IMR-90 (cell line): ENCODE results near the gene CLNK. TPM values are rescaled to one million over a fixed set of nuclear protein-coding genes. Genes with fewer than 3 reads are reported as not detected.
"Not testable (repeated sequence)": the region's sequence is repeated elsewhere in the genome, so short reads cannot be mapped to it uniquely, and the experiment has no call there.

Source experiments
- ATAC-seq: fragments of 200-7000 bp; cut with Tn5 transposase; 2 replicates; pipeline ENCODE4 v1.9.1; 2020; ENCODE audit warnings: low read depth, mild to moderate bottlenecking, moderate library complexity
- BruUV-seq: library from RNA; stranded (reverse); fragments of 400-500 nt; replicated peaks from 2 replicates; lab custom pipeline; 2021; lab: Mats Ljungman, UMichigan
- CTCF ChIA-PET: fragments of 300-600 bp; formaldehyde crosslinking; extraction: SDS; loops from one replicate; lab custom pipeline; 2021; ENCODE audit warnings: antibody characterized with exemption; lab: Yijun Ruan, JAX
- POLR2A ChIA-PET: fragments of 300-600 bp; sonication (Branson Sonifier 250); formaldehyde crosslinking; loops from one replicate; lab custom pipeline; 2022; ENCODE audit warnings: antibody characterized with exemption; ENCODE audit not compliant: unreplicated experiment; lab: Charles Lee
- DNase-seq: peaks from one replicate; pipeline ENCODE4 v3.0.0; 2013
- H2AFZ ChIP-seq: replicated peaks from 2 replicates; pipeline ENCODE3; 2013; ENCODE audit warnings: low read length, mild to moderate bottlenecking; ENCODE audit not compliant: poor library complexity
- H2AK5ac ChIP-seq: 2 replicates; pipeline ENCODE4 v1.6.1; 2013; ENCODE audit warnings: low read depth, low read length, inconsistent platforms
- H2AK9ac ChIP-seq: replicated peaks from 2 replicates; pipeline ENCODE3; 2013; ENCODE audit warnings: mild to moderate bottlenecking, low read depth, low read length, moderate library complexity; ENCODE audit not compliant: poor library complexity
- H2BK120ac ChIP-seq: 2 replicates; pipeline ENCODE4 v1.6.1; 2013; ENCODE audit warnings: low read depth, low read length, inconsistent platforms
- H2BK15ac ChIP-seq: 3 replicates; pipeline ENCODE4 v1.6.1; 2013; ENCODE audit warnings: low read depth, low read length, inconsistent platforms
- H2BK20ac ChIP-seq: 2 replicates; pipeline ENCODE4 v1.6.1; 2013; ENCODE audit warnings: low read depth, mild to moderate bottlenecking, inconsistent platforms, low read length, moderate library complexity
- H2BK5ac ChIP-seq: 2 replicates; pipeline ENCODE4 v1.6.1; 2013; ENCODE audit warnings: mild to moderate bottlenecking, low read depth, low read length, inconsistent platforms; ENCODE audit not compliant: poor library complexity, severe bottlenecking
- H3K14ac ChIP-seq: replicated peaks from 2 replicates; pipeline ENCODE4 v1.6.1; 2013; ENCODE audit warnings: low read depth, low read length, inconsistent platforms
- H3K18ac ChIP-seq: 2 replicates; pipeline ENCODE4 v1.6.1; 2013; ENCODE audit warnings: low read depth, low read length, control low read depth
- H3K23ac ChIP-seq: 2 replicates; pipeline ENCODE4 v1.6.1; 2013; ENCODE audit warnings: low read depth, low read length, inconsistent platforms
- H3K27ac ChIP-seq: 2 replicates; pipeline ENCODE4 v1.5.1; 2013; ENCODE audit warnings: mild to moderate bottlenecking, control low read depth, low read length; ENCODE audit not compliant: insufficient read depth
- H3K27me3 ChIP-seq: 2 replicates; pipeline ENCODE4 v1.6.1; 2013; ENCODE audit warnings: low read length; ENCODE audit not compliant: control insufficient read depth, insufficient read depth
- H3K36me3 ChIP-seq: 2 replicates; pipeline ENCODE4 v1.6.1; 2013; ENCODE audit warnings: low read length, mixed read lengths; ENCODE audit not compliant: control insufficient read depth, insufficient read depth
- H3K4ac ChIP-seq: 2 replicates; pipeline ENCODE4 v1.6.1; 2013; ENCODE audit warnings: low read depth, low read length, inconsistent platforms
- H3K4me1 ChIP-seq: 2 replicates; pipeline ENCODE4 v1.6.1; 2013; ENCODE audit warnings: low read length, mixed read lengths; ENCODE audit not compliant: control insufficient read depth, insufficient read depth
- H3K4me2 ChIP-seq: 2 replicates; pipeline ENCODE4 v1.6.1; 2013; ENCODE audit warnings: low read depth, mild to moderate bottlenecking, control low read depth, low read length, moderate library complexity
- H3K4me3 ChIP-seq: 2 replicates; pipeline ENCODE4 v1.5.1; 2013; ENCODE audit warnings: low read depth, mild to moderate bottlenecking, control low read depth, low read length, moderate library complexity; ENCODE audit not compliant: insufficient read depth
- H3K56ac ChIP-seq: 2 replicates; pipeline ENCODE4 v1.6.1; 2013; ENCODE audit warnings: low read length, inconsistent platforms; ENCODE audit not compliant: insufficient read depth; ENCODE audit errors: extremely low read depth
- H3K79me1 ChIP-seq, 2 experiments: 2 replicates each; pipeline ENCODE4 v1.6.1; 2013; ENCODE audit warnings: low read length in 2 of 2, inconsistent platforms in 1 of 2, low read depth in 1 of 2
- H3K9ac ChIP-seq: 2 replicates; pipeline ENCODE4 v1.6.1; 2013; ENCODE audit warnings: low read depth, low read length, control low read depth
- H3K9me1 ChIP-seq: 2 replicates; pipeline ENCODE4 v1.6.1; 2013; ENCODE audit warnings: low read length, inconsistent platforms; ENCODE audit not compliant: insufficient read depth
- H3K9me3 ChIP-seq: 2 replicates; pipeline ENCODE4 v1.6.1; 2013; ENCODE audit warnings: low read length; ENCODE audit not compliant: control insufficient read depth, insufficient read depth
- H4K20me1 ChIP-seq: 2 replicates; pipeline ENCODE4 v1.6.1; 2013; ENCODE audit warnings: low read length, inconsistent platforms; ENCODE audit not compliant: insufficient read depth
- H4K5ac ChIP-seq: 2 replicates; pipeline ENCODE4 v1.6.1; 2013; ENCODE audit warnings: mild to moderate bottlenecking, low read depth, low read length, control low read depth
- H4K8ac ChIP-seq, 2 experiments: 2 replicates each; pipeline ENCODE4 v1.6.1; 2013; ENCODE audit warnings: low read depth in 2 of 2, low read length in 2 of 2, control low read depth in 1 of 2, inconsistent platforms in 1 of 2
- H4K91ac ChIP-seq: 2 replicates; pipeline ENCODE4 v1.6.1; 2013; ENCODE audit warnings: low read depth, low read length, inconsistent platforms; ENCODE audit not compliant: insufficient read depth
- WGBS, 2 experiments: methylation state at CpG; one replicate each; pipeline versions ENCODE4 v1.1.5 to v1.1.7; 2013; ENCODE audit warnings: missing lambda C conversion rate in 2 of 2; ENCODE audit not compliant: insufficient read length in 1 of 2; ENCODE audit errors: extremely low coverage in 2 of 2; 5-methylcytosine and 5-hydroxymethylcytosine counted together
- dilution Hi-C: fragments of 300-500 bp; cut with HindIII; formaldehyde crosslinking; loops from one replicate; pipeline ENCODE4 v1.14.3; 2018; ENCODE audit warnings: low sequenced_read_pairs; ENCODE audit not compliant: unreplicated experiment
- in situ Hi-C: fragments of 300-500 bp; cut with MboI; formaldehyde crosslinking; loops from 3 replicates; pipeline ENCODE4 v1.14.3; 2019; ENCODE audit warnings: low sequenced_read_pairs, inconsistent platforms, mixed read lengths
- intact Hi-C: fragments of 100-400 bp; cut with micrococcal nuclease; formaldehyde crosslinking; loops from 2 replicates; pipeline ENCODE4 v1.10.0; 2022
- polyA plus RNA-seq, 3 experiments: library from polyadenylated mRNA; depleted of rRNA; stranded (reverse); fragments of >200 nt; gene quantifications; 2 replicates each; pipeline ENCODE4 v1.2.3, GENCODE V29; 2012; ENCODE audit warnings: low replicate concordance in 1 of 3
- total RNA-seq: library from RNA; depleted of rRNA; stranded (reverse); fragments of >200 nt; gene quantifications from 2 replicates; pipeline ENCODE4 v1.2.3, GENCODE V29; 2012

CLNK gene
- total and polyA plus RNA-seq, 2 of the 4 experiments (the other 2 are of a cell fraction) = not detected

DNA sequence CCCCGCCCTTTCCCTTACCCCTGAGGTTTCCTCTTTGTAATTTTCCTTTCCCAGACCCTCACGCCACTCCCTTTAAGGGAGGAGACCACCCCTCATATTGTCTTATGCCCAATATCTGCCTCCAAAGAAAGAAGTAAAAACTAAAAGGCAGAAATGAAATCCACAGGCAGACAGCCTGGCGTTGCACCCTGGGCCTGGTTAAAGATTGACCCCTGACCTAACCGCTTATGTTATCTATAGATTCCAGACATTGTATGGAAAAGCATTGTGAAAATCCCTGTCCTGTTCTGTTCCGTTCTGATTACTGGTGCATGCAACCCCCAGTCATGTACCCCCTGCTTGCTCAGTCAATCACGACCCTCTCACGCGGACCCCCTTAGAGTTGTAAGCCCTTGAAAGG, 110.0 kb downstream of the CLNK start:
- H2BK120ac ChIP-seq, H3K4me3 ChIP-seq, H2AK5ac ChIP-seq, H3K4ac ChIP-seq, CTCF ChIA-PET, intact Hi-C loops, H2BK15ac ChIP-seq, H4K5ac ChIP-seq, H3K9ac ChIP-seq, H3K79me1 ChIP-seq, H4K8ac ChIP-seq, H3K9me3 ChIP-seq, H4K91ac ChIP-seq, H3K14ac ChIP-seq, H3K4me1 ChIP-seq, H3K27ac ChIP-seq, H3K18ac ChIP-seq, in situ Hi-C loops, H2AK9ac ChIP-seq, H3K36me3 ChIP-seq, BruUV-seq, H3K56ac ChIP-seq, H2BK5ac ChIP-seq, H3K9me1 ChIP-seq, H2BK20ac ChIP-seq, H3K4me2 ChIP-seq, H4K20me1 ChIP-seq, H2AFZ ChIP-seq, DNase-seq, H3K23ac ChIP-seq, POLR2A ChIA-PET, dilution Hi-C loops, ATAC-seq: not testable (repeated sequence)
- WGBS, 2 experiments = 100% methylated on average over 3 of the region's 8 CpGs; no CpG with 5 or more reads in 1 of the 2 experiments
- peaks cover 13% of the 10 kb centered on the region for H3K27me3 ChIP-seq
